ENCODE measurements around the gene TLN1.

TLN1 gene

GRCh38 chr9:35738186-35738585 is 6.2 kb upstream of the TLN1 start:
- TF ChIP-seq, protein P1, sequence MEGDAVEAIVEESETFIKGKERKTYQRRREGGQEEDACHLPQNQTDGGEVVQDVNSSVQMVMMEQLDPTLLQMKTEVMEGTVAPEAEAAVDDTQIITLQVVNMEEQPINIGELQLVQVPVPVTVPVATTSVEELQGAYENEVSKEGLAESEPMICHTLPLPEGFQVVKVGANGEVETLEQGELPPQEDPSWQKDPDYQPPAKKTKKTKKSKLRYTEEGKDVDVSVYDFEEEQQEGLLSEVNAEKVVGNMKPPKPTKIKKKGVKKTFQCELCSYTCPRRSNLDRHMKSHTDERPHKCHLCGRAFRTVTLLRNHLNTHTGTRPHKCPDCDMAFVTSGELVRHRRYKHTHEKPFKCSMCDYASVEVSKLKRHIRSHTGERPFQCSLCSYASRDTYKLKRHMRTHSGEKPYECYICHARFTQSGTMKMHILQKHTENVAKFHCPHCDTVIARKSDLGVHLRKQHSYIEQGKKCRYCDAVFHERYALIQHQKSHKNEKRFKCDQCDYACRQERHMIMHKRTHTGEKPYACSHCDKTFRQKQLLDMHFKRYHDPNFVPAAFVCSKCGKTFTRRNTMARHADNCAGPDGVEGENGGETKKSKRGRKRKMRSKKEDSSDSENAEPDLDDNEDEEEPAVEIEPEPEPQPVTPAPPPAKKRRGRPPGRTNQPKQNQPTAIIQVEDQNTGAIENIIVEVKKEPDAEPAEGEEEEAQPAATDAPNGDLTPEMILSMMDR (IDR thresholded peaks at IDR 0.05; ENCODE audit: insufficient read depth, missing control alignments) = no peak

GRCh38 chr9:35737143-35737542 is 5.1 kb upstream of the TLN1 start:
- FAIRE-seq = no peak
- DNase-seq (ENCODE audit: insufficient read length, low spot score) = no peak
- TF ChIP-seq, protein P1 (IDR thresholded peaks at IDR 0.05; ENCODE audit: insufficient read depth, missing control alignments) = no peak

More at GRCh38 chr9:35738186-35738585, 6.2 kb upstream of the TLN1 start:
- FAIRE-seq (no peak), DNase-seq (ENCODE audit: insufficient read length, low spot score) (no peak)

GRCh38 chr9:35736201-35736633 is 4.2 kb upstream of the TLN1 start:
- DNase-seq (ENCODE audit: insufficient read length, low spot score) = peak; percentile 83
- TF ChIP-seq, protein P1 (IDR thresholded peaks at IDR 0.05; ENCODE audit: insufficient read depth, missing control alignments) = peak; percentile 88
- FAIRE-seq = peak; percentile 74

DNA sequence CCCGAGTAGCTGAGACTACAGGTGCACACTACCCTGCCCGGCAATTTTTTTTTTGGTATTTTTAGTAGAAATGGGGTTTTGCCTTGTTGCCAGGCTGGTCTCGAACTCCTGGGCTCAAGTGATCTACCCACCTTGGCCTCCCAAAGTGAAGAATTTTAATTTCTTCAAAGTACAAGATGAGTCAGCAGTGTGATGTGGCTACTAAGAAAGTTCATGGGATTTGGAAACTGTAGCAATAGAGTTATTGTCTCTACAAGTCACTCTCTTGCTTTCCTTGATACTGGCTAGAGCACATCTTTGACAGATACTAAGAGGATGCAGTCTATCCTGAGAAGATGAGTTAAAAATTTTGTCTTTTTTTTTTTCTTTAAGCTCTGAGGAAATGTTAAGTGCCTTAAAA is 2.1 kb upstream of the TLN1 start:
- DNase-seq (ENCODE audit: insufficient read length, low spot score) (no peak), FAIRE-seq (no peak)
- TF ChIP-seq, protein P1 (IDR thresholded peaks at IDR 0.05; ENCODE audit: insufficient read depth, missing control alignments) = no peak

DNA sequence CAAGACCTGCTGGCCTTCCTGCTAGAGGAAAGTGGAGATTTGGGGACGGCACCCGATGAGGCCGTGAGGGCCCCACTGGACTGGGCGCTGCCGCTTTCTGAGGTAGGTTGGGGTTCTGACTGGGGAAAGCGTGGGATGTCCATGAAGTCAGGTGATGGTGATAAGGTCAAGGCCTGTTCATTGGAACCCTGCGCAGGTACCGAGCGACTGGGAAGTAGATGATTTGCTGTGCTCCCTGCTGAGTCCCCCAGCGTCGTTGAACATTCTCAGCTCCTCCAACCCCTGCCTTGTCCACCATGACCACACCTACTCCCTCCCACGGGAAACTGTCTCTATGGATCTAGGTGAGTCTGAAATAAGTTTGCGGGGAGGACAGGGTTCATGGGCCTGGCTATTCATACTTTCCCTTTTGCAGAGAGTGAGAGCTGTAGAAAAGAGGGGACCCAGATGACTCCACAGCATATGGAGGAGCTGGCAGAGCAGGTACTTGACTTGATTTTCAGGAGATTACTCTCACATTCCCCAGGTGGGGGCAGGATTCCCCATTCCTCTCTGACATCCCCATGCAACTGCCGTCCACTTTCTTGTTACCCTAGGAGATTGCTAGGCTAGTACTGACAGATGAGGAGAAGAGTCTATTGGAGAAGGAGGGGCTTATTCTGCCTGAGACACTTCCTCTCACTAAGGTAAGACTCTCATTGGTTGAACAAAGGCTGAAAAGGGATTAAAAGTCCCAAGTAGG is 976 bp upstream of the TLN1 start:
- DNase-seq (ENCODE audit: insufficient read length, low spot score) (no peak), FAIRE-seq (no peak)
- TF ChIP-seq, protein P1 (IDR thresholded peaks at IDR 0.05; ENCODE audit: insufficient read depth, missing control alignments) = peak; percentile 6

GRCh38 chr9:35731415-35732184 is 395 bp downstream of the TLN1 start:
- FAIRE-seq (no peak), DNase-seq (ENCODE audit: insufficient read length, low spot score) (no peak)
- TF ChIP-seq, protein P1 (IDR thresholded peaks at IDR 0.05; ENCODE audit: insufficient read depth, missing control alignments) = no peak

DNA sequence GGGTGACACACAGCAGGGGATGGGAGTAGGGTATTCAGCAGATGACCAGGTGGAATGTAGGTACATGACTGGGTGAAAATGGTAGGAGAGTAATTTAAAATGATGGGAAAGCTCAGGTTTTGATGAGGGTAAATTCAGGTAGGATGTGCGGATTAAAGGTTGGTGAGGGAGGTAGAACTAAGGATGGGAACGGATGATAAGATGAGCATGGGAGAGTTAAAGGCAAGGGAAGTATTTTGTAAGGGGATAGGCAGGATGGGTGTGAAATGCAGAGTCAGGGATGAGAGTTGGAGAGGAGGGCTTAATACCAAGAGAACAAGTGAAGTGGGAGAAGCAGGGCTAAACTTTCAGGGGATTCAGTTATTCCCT is 1.5 kb downstream of the TLN1 start:
- TF ChIP-seq, protein P1 (IDR thresholded peaks at IDR 0.05; ENCODE audit: insufficient read depth, missing control alignments) = no peak
- no peak for FAIRE-seq
- no peak for DNase-seq (ENCODE audit: insufficient read length, low spot score)
